ENCODE data around the gene ANGPTL2. TPM values are rescaled to one million over a fixed set of nuclear protein-coding genes. Genes with fewer than 3 reads are reported as not detected.

The ANGPTL2 gene
- total RNA-seq, 1 experiment from 2014 or later: 8.3 TPM

GRCh38 chr9:127039492-127039891, 82.9 kb downstream of the ANGPTL2 start:
- no peak overlapping the region for H3K4me3 ChIP-seq (ENCODE audit: insufficient read depth, low read depth, low read length)
- H3K36me3 ChIP-seq (replicated peaks; ENCODE audit: control insufficient read depth, insufficient read depth, low read length): no peaks in the 10 kb centered on the region
- no peaks in the 10 kb centered on the region for H3K27me3 ChIP-seq (ENCODE audit: control insufficient read depth, insufficient read depth, low read length)
- DNase-seq: no peak

GRCh38 chr9:127038531-127038930, 83.9 kb downstream of the ANGPTL2 start:
- Histone ChIP-seq H3K4me3 (ENCODE audit: insufficient read depth, low read depth, low read length) (no peak overlapping the region), H3K27me3 (ENCODE audit: control insufficient read depth, insufficient read depth, low read length) (no peaks in the 10 kb centered on the region), H3K36me3 (replicated peaks; ENCODE audit: control insufficient read depth, insufficient read depth, low read length) (no peaks in the 10 kb centered on the region)
- no peak for DNase-seq

Other genes with a start within 250 kb of the ANGPTL2 start
- 6.4 and 8.8 TPM in 2 replicates for gene RALGPS1, start 207.9 kb downstream of the ANGPTL2 start, total RNA-seq (2014; rRNA removed; shearing (Covaris generic))
- 2.9 and 6.7 TPM in 2 replicates for gene GARNL3, start 142.1 kb upstream of the ANGPTL2 start, total RNA-seq (2014; rRNA removed; shearing (Covaris generic))